ENCODE results near the gene SHROOM3. TPM values are rescaled to one million over a fixed set of nuclear protein-coding genes. Genes with fewer than 3 reads are reported as not detected.

SHROOM3 gene
- total RNA-seq, 2 donors from 2014 or later, result 142 to 160 TPM

GRCh38 chr4:76800902-76801301 is 365.9 kb downstream of the SHROOM3 start:
- Histone ChIP-seq H3K36me3 (no peaks in the 10 kb centered on the region), H3K27me3 (no peaks in the 10 kb centered on the region), H3K4me3 (no peak overlapping the region), H3K9me3 (no peaks in the 10 kb centered on the region), H3K9ac (ENCODE audit: low read depth in 2 of 2, low read length in 2 of 2) (no peak overlapping the region), H3K4me1 (no peaks in the 10 kb centered on the region), H3K27ac (no peak overlapping the region)
- intact Hi-C loops (cut with DNase I), result no loop called here
- no peak for TF ChIP-seq CTCF (IDR thresholded peaks at IDR 0.05)
- no peak for DNase-seq

- H3K36me3 ChIP-seq, result no peaks in the 10 kb centered on the region
- H3K27ac ChIP-seq, result no peak overlapping the region
- H3K4me1 ChIP-seq, result no peaks in the 10 kb centered on the region
- no peak overlapping the region for H3K4me3 ChIP-seq
- no peaks in the 10 kb centered on the region for H3K27me3 ChIP-seq
- H3K9me3 ChIP-seq, result no peaks in the 10 kb centered on the region
- no peak for DNase-seq
- intact Hi-C loops (cut with DNase I), result no loop called here
- no peak overlapping the region for H3K9ac ChIP-seq (ENCODE audit: low read depth in 2 of 2, low read length in 2 of 2)
- no peak for TF ChIP-seq CTCF (IDR thresholded peaks at IDR 0.05)
Observed at GRCh38 chr4:76801621-76802235, 366.7 kb downstream of the SHROOM3 start.

- Histone ChIP-seq H3K4me3 (no peak overlapping the region), H3K27ac (no peak overlapping the region), H3K4me1 (no peaks in the 10 kb centered on the region), H3K9ac (ENCODE audit: low read depth in 2 of 2, low read length in 2 of 2) (no peak overlapping the region), H3K27me3 (no peaks in the 10 kb centered on the region), H3K9me3 (no peaks in the 10 kb centered on the region), H3K36me3 (no peaks in the 10 kb centered on the region)
- DNase-seq, result no peak
- TF ChIP-seq CTCF (IDR thresholded peaks at IDR 0.05), result no peak
- intact Hi-C loops (cut with DNase I), result no loop called here
Observed at GRCh38 chr4:76802236-76803021, 367.4 kb downstream of the SHROOM3 start.

- H3K27me3 ChIP-seq, result no peaks in the 10 kb centered on the region
- H3K36me3 ChIP-seq, result no peaks in the 10 kb centered on the region
- H3K4me1 ChIP-seq, result no peaks in the 10 kb centered on the region
- no peak for DNase-seq
- TF ChIP-seq CTCF (IDR thresholded peaks at IDR 0.05), result no peak
- no peaks in the 10 kb centered on the region for H3K9me3 ChIP-seq
- intact Hi-C loops (cut with DNase I), result no loop called here
- no peak overlapping the region for H3K27ac ChIP-seq
- H3K4me3 ChIP-seq, result no peak overlapping the region
- no peak overlapping the region for H3K9ac ChIP-seq (ENCODE audit: low read depth in 2 of 2, low read length in 2 of 2)
Observed at GRCh38 chr4:76803522-76803921, 368.5 kb downstream of the SHROOM3 start.

GRCh38 chr4:76804096-76804495 is 369.1 kb downstream of the SHROOM3 start:
- Histone ChIP-seq H3K36me3 (no peaks in the 10 kb centered on the region), H3K9ac (ENCODE audit: low read depth in 2 of 2, low read length in 2 of 2) (no peak overlapping the region), H3K4me1 (no peaks in the 10 kb centered on the region), H3K4me3 (no peak overlapping the region), H3K27ac (no peak overlapping the region), H3K9me3 (no peaks in the 10 kb centered on the region), H3K27me3 (no peaks in the 10 kb centered on the region)
- DNase-seq, result no peak
- TF ChIP-seq CTCF (IDR thresholded peaks at IDR 0.05), result no peak
- intact Hi-C loops (cut with DNase I), result no loop called here

Measured in colonic mucosa (tissue), 4 donors.